Activated CD8-positive, alpha-beta T cell treated with anti-CD3 and anti-CD28 coated beads for 36 hours (primary cell): ENCODE data around the gene RANBP2. TPM values are rescaled to one million over a fixed set of nuclear protein-coding genes. Genes with fewer than 3 reads are reported as not detected.

Source experiments
- ATAC-seq: fragments of 200-7000 bp; cut with Tn5 transposase; one replicate; pipeline ENCODE4 v1.10.0; 2021; ENCODE audit warnings: mild to moderate bottlenecking, moderate library complexity
- CTCF ChIA-PET: fragments of 350-600 bp; sonication (Branson Sonifier 250); formaldehyde crosslinking; loops from one replicate; lab custom pipeline; 2021; ENCODE audit warnings: antibody characterized with exemption; lab: Charles Lee
- POLR2A ChIA-PET: fragments of 350-600 bp; sonication (Branson Sonifier 250); formaldehyde crosslinking; loops from one replicate; lab custom pipeline; 2021; ENCODE audit warnings: antibody characterized with exemption; lab: Charles Lee
- DNase-seq: peaks from one replicate; pipeline ENCODE4 v3.0.0-alpha.2; 2020
- H3K27ac Mint-ChIP-seq: one replicate; pipeline ENCODE4 v1.8.0; 2021; ENCODE audit warnings: mild to moderate bottlenecking, mixed read lengths
- H3K27me3 Mint-ChIP-seq: one replicate; pipeline ENCODE4 v1.8.0; 2021; ENCODE audit warnings: mixed read lengths
- H3K36me3 Mint-ChIP-seq: one replicate; pipeline ENCODE4 v1.8.0; 2021; ENCODE audit warnings: low read depth, mixed read lengths
- H3K4me1 Mint-ChIP-seq: one replicate; pipeline ENCODE4 v1.8.0; 2021; ENCODE audit warnings: low read depth, mixed read lengths
- H3K4me3 Mint-ChIP-seq: one replicate; pipeline ENCODE4 v1.8.0; 2021; ENCODE audit warnings: mild to moderate bottlenecking, moderate library complexity, mixed read lengths
- H3K9me3 Mint-ChIP-seq: one replicate; pipeline ENCODE4 v1.8.0; 2021; ENCODE audit warnings: mixed read lengths
- intact Hi-C: fragments of 100-400 bp; cut with micrococcal nuclease; formaldehyde crosslinking; loops from one replicate; pipeline ENCODE4 v1.10.0; 2022
- total RNA-seq, 2 experiments: library from RNA; stranded (reverse); gene quantifications; one replicate each; pipeline ENCODE4 v1.2.3, GENCODE V29; 2021
- TF ChIP-seq, protein P1 (sequence below): fragments of 200-600 bp; IDR thresholded peaks from one replicate; pipeline ENCODE4 v1.8.0; 2022; ENCODE audit warnings: antibody characterized with exemption, mild to moderate bottlenecking

The RANBP2 gene
- total RNA-seq, 2 experiments from 2014 or later: 69.6 to 71.3 TPM

DNA sequence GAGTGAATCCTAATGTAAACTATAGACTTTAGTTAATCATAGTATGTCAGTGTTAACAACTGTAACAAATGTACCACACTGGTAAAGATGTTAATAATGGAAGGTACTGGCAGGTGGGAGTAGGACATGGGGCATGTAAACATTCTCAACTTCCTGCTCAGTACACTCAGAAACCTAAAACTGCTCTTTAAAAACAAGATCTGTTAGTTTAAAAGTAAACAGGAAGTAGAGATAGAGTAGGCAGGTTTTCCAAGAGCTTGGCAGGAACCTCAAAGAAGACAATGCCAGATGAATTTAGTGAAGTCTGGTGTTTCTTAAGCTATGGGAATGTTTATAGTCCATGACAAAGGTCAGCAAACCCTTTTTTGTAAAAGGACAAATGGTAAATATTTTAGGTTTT lies 113.9 kb downstream of the RANBP2 start:
- ChIA-PET CTCF (no interaction called here), POLR2A (no interaction called here)
- Mint-ChIP-seq H3K27ac (peak overlapping the region; percentile 28), H3K4me3 (no peak overlapping the region), H3K4me1 (peaks cover 10% of the 10 kb centered on the region), H3K9me3 (peaks cover 4% of the 10 kb centered on the region), H3K36me3 (peaks cover 18% of the 10 kb centered on the region), H3K27me3 (no peaks in the 10 kb centered on the region)
- TF ChIP-seq, protein P1, sequence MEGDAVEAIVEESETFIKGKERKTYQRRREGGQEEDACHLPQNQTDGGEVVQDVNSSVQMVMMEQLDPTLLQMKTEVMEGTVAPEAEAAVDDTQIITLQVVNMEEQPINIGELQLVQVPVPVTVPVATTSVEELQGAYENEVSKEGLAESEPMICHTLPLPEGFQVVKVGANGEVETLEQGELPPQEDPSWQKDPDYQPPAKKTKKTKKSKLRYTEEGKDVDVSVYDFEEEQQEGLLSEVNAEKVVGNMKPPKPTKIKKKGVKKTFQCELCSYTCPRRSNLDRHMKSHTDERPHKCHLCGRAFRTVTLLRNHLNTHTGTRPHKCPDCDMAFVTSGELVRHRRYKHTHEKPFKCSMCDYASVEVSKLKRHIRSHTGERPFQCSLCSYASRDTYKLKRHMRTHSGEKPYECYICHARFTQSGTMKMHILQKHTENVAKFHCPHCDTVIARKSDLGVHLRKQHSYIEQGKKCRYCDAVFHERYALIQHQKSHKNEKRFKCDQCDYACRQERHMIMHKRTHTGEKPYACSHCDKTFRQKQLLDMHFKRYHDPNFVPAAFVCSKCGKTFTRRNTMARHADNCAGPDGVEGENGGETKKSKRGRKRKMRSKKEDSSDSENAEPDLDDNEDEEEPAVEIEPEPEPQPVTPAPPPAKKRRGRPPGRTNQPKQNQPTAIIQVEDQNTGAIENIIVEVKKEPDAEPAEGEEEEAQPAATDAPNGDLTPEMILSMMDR: no peak
- ATAC-seq: no peak
- no peak for DNase-seq
- intact Hi-C loops: no loop called here

- Mint-ChIP-seq H3K36me3 (peaks cover 20% of the 10 kb centered on the region), H3K27me3 (no peaks in the 10 kb centered on the region), H3K27ac (no peak overlapping the region), H3K9me3 (peaks cover 7% of the 10 kb centered on the region), H3K4me3 (no peak overlapping the region), H3K4me1 (peaks cover 10% of the 10 kb centered on the region)
- intact Hi-C loops: no loop called here
- CTCF ChIA-PET: interaction anchor here (0.7 kb wide), 1 partner anchor 539 kb away, joined by 3 read pairs; no protein-coding TSS in a partner anchor
- ATAC-seq: no peak
- TF ChIP-seq, protein P1: no peak
- no peak for DNase-seq
- POLR2A ChIA-PET: no interaction called here
Observed at GRCh38 chr2:108834620-108835019, 115.3 kb downstream of the RANBP2 start.

GRCh38 chr2:108835040-108835439 lies 115.8 kb downstream of the RANBP2 start:
- POLR2A ChIA-PET: no interaction called here
- intact Hi-C loops: no loop called here
- CTCF ChIA-PET: interaction anchor here (0.7 kb wide), 1 partner anchor 539 kb away, joined by 3 read pairs; no protein-coding TSS in a partner anchor
- H3K4me1 Mint-ChIP-seq: peaks cover 10% of the 10 kb centered on the region
- no peaks in the 10 kb centered on the region for H3K27me3 Mint-ChIP-seq
- ATAC-seq (no peak), DNase-seq (no peak)
- H3K27ac Mint-ChIP-seq: no peak overlapping the region
- H3K36me3 Mint-ChIP-seq: peaks cover 23% of the 10 kb centered on the region
- TF ChIP-seq, protein P1: no peak
- no peak overlapping the region for H3K4me3 Mint-ChIP-seq
- peaks cover 10% of the 10 kb centered on the region for H3K9me3 Mint-ChIP-seq

Other genes with a start within 250 kb of the RANBP2 start
- 10 to 100 TPM; 48.1 to 51.7 TPM for gene LIMS1, start 185.0 kb upstream of the RANBP2 start, total RNA-seq
- 10 to 100 TPM; 12.3 to 13.5 TPM for gene CCDC138, start 67.3 kb downstream of the RANBP2 start, total RNA-seq